H9 (cell line): Measurements from ENCODE around the gene ISL1. TPM values are rescaled to one million over a fixed set of nuclear protein-coding genes. Genes with fewer than 3 reads are reported as not detected.

Experiments
- DNase-seq: peaks from one replicate; pipeline ENCODE4 v3.0.0-alpha.2; 2017
- H2AFZ ChIP-seq: one replicate; pipeline ENCODE4 v1.6.1; 2013; ENCODE audit warnings: mild to moderate bottlenecking, low read length, control low read depth, moderate library complexity
- H2AK5ac ChIP-seq: 2 replicates; pipeline ENCODE4 v1.6.1; 2013; ENCODE audit warnings: low read length, control low read depth, mixed read lengths; ENCODE audit not compliant: insufficient read length
- H2BK120ac ChIP-seq: one replicate; pipeline ENCODE4 v1.6.1; 2013; ENCODE audit warnings: low read depth, mild to moderate bottlenecking, low read length, control low read depth, inconsistent platforms; ENCODE audit not compliant: poor library complexity, severe bottlenecking
- H2BK12ac ChIP-seq: 2 replicates; pipeline ENCODE4 v1.6.1; 2013; ENCODE audit warnings: low read length, control low read depth, mixed read lengths, low read depth; ENCODE audit not compliant: insufficient read length
- H2BK15ac ChIP-seq: 2 replicates; pipeline ENCODE4 v1.6.1; 2013; ENCODE audit warnings: low read depth, low read length, control low read depth
- H2BK20ac ChIP-seq: one replicate; pipeline ENCODE4 v1.6.1; 2013; ENCODE audit warnings: low read depth, mild to moderate bottlenecking, low read length, control low read depth, inconsistent platforms; ENCODE audit not compliant: poor library complexity, severe bottlenecking
- H2BK5ac ChIP-seq: 2 replicates; pipeline ENCODE4 v1.6.1; 2013; ENCODE audit warnings: low read length, control low read depth, mixed read lengths; ENCODE audit not compliant: insufficient read length
- H3K14ac ChIP-seq: 2 replicates; pipeline ENCODE4 v1.6.1; 2013; ENCODE audit warnings: low read length, control low read depth; ENCODE audit not compliant: insufficient read depth
- H3K18ac ChIP-seq: 2 replicates; pipeline ENCODE4 v1.6.1; 2013; ENCODE audit warnings: low read depth, mild to moderate bottlenecking, mixed read lengths, low read length, control low read depth; ENCODE audit not compliant: insufficient read length
- H3K23ac ChIP-seq: 2 replicates; pipeline ENCODE4 v1.6.1; 2013; ENCODE audit warnings: low read length, control low read depth, mixed read lengths, low read depth; ENCODE audit not compliant: insufficient read length
- H3K23me2 ChIP-seq: 2 replicates; pipeline ENCODE4 v1.6.1; 2013; ENCODE audit warnings: low read depth, mild to moderate bottlenecking, mixed read lengths, low read length, control low read depth; ENCODE audit not compliant: insufficient read length, poor library complexity, severe bottlenecking
- H3K27ac ChIP-seq: 2 replicates; pipeline ENCODE4 v1.5.1; 2013; ENCODE audit warnings: low read length, control low read depth, mixed read lengths, low read depth; ENCODE audit not compliant: insufficient read length
- H3K27me3 ChIP-seq: 2 replicates; pipeline ENCODE4 v1.6.1; 2013; ENCODE audit warnings: low read length, control low read depth, inconsistent platforms; ENCODE audit not compliant: insufficient read depth
- H3K4ac ChIP-seq: 2 replicates; pipeline ENCODE4 v1.6.1; 2013; ENCODE audit warnings: low read depth, mild to moderate bottlenecking, control low read depth, inconsistent platforms, low read length, moderate library complexity
- H3K4me1 ChIP-seq: 2 replicates; pipeline ENCODE4 v1.6.1; 2013; ENCODE audit warnings: low read length, control low read depth, inconsistent platforms; ENCODE audit not compliant: insufficient read depth
- H3K4me2 ChIP-seq: 2 replicates; pipeline ENCODE4 v1.6.1; 2013; ENCODE audit warnings: low read length, control low read depth, mixed read lengths; ENCODE audit not compliant: insufficient read length, insufficient read depth
- H3K56ac ChIP-seq: 2 replicates; pipeline ENCODE4 v1.6.1; 2013; ENCODE audit warnings: low read depth, mild to moderate bottlenecking, mixed read lengths, low read length, control low read depth; ENCODE audit not compliant: insufficient read length
- H3K79me1 ChIP-seq: 2 replicates; pipeline ENCODE4 v1.6.1; 2013; ENCODE audit warnings: low read depth, mild to moderate bottlenecking, moderate library complexity, low read length, control low read depth, inconsistent platforms; ENCODE audit not compliant: insufficient read depth, poor library complexity, severe bottlenecking
- H3K79me2 ChIP-seq: 2 replicates; pipeline ENCODE4 v1.6.1; 2013; ENCODE audit warnings: low read length, control low read depth, inconsistent platforms; ENCODE audit not compliant: insufficient read depth
- H3K9ac ChIP-seq: 2 replicates; pipeline ENCODE4 v1.6.1; 2013; ENCODE audit warnings: low read length, control low read depth, mixed read lengths; ENCODE audit not compliant: insufficient read length; ENCODE audit errors: extremely low read depth
- H3K9me3 ChIP-seq: one replicate; pipeline ENCODE4 v1.6.1; 2013; ENCODE audit warnings: low read depth, low read length, inconsistent platforms; ENCODE audit not compliant: control insufficient read depth
- H3T11ph ChIP-seq: one replicate; pipeline ENCODE4 v1.6.1; 2013; ENCODE audit warnings: mild to moderate bottlenecking, low read length, control low read depth, inconsistent platforms
- H4K20me1 ChIP-seq: one replicate; pipeline ENCODE4 v1.6.1; 2013; ENCODE audit not compliant: control insufficient read depth, insufficient read length, insufficient read depth
- H4K5ac ChIP-seq: 2 replicates; pipeline ENCODE4 v1.6.1; 2013; ENCODE audit warnings: low read depth, mild to moderate bottlenecking, mixed read lengths, low read length, control low read depth; ENCODE audit not compliant: insufficient read length
- H4K8ac ChIP-seq: replicated peaks from 2 replicates; pipeline ENCODE4 v1.6.1; 2013; ENCODE audit warnings: low read length, control low read depth, mixed read lengths, low read depth; ENCODE audit not compliant: insufficient read length
- H4K91ac ChIP-seq: 2 replicates; pipeline ENCODE4 v1.6.1; 2013; ENCODE audit warnings: low read depth, mild to moderate bottlenecking, moderate library complexity, mixed read lengths, low read length, control low read depth; ENCODE audit not compliant: insufficient read length
- H3K27ac Mint-ChIP-seq, 3 experiments: 2 replicates in 2 of 3; 3 replicates in 1 of 3; pipeline ENCODE4 v1.8.0; 2020 to 2021; ENCODE audit warnings: mixed read lengths in 3 of 3, mild to moderate bottlenecking in 1 of 3, moderate library complexity in 1 of 3
- H3K27me3 Mint-ChIP-seq: 2 replicates; pipeline ENCODE4 v1.8.0; 2021; ENCODE audit warnings: low read depth, mild to moderate bottlenecking, moderate library complexity, mixed read lengths
- H3K36me3 Mint-ChIP-seq, 3 experiments: 2 replicates in 2 of 3; 3 replicates in 1 of 3; pipeline ENCODE4 v1.8.0; 2020 to 2021; ENCODE audit warnings: low read depth in 3 of 3, mixed read lengths in 3 of 3; ENCODE audit not compliant: insufficient read depth in 1 of 3
- H3K4me1 Mint-ChIP-seq, 2 experiments: 2 replicates each; pipeline ENCODE4 v1.8.0; 2020; ENCODE audit warnings: mixed read lengths in 2 of 2
- H3K4me3 Mint-ChIP-seq, 2 experiments: 2 replicates in 1 of 2; 3 replicates in 1 of 2; pipeline ENCODE4 v1.8.0; 2020 to 2021; ENCODE audit warnings: mild to moderate bottlenecking in 2 of 2, mixed read lengths in 2 of 2, moderate library complexity in 1 of 2
- H3K9me3 Mint-ChIP-seq, 2 experiments: 2 replicates in 1 of 2; 3 replicates in 1 of 2; pipeline ENCODE4 v1.8.0; 2020; ENCODE audit warnings: mild to moderate bottlenecking in 2 of 2, mixed read lengths in 2 of 2, moderate library complexity in 1 of 2
- CTCF ChIP-seq: fragments of 200-600 bp; sonication (generic); conservative IDR thresholded peaks from 3 replicates; pipeline ENCODE4 v1.8.0; 2021; ENCODE audit warnings: antibody characterized with exemption, mild to moderate bottlenecking
- WGBS: extraction: QIAGEN DNeasy Blood & Tissue Kit; methylation state at CpG from one replicate; pipeline ENCODE4 v1.1.7; 2013; ENCODE audit warnings: missing lambda C conversion rate, low lambda C conversion rate, mixed read lengths; ENCODE audit not compliant: insufficient read length; ENCODE audit errors: extremely low coverage; 5-methylcytosine and 5-hydroxymethylcytosine counted together
- total RNA-seq: library from RNA; stranded (reverse); gene quantifications from 2 replicates; pipeline ENCODE4 v1.2.1, GENCODE V29; 2021

Gene ISL1
- total RNA-seq, 1 experiment from 2014 or later = not detected

DNA sequence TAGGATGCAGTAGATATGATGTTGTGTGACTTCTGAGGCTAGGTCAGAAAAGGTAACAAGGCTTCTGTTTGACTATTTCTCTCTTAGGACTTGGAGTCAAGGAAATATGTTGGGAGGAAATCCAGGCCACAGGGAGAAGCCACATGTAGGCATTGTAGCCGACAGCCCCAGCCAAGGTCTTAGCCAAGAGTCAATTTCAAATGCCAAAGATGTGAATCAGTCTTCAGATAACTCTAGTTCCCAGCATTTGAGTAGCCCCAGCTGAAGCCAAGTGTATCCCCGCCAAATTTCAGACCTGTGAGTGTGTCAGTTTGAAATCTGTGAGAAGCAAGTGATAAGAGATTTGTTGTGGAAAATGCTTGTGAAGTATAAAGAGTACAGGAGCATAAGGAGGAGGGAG is 38.1 kb upstream of the ISL1 start:
- Histone ChIP-seq H3K9ac (no peak overlapping the region), H3K4ac (no peak overlapping the region), H3K4me1 (no peaks in the 10 kb centered on the region), H3K18ac (no peak overlapping the region), H4K20me1 (no peaks in the 10 kb centered on the region), H3K23me2 (no peaks in the 10 kb centered on the region), H3K79me2 (no peaks in the 10 kb centered on the region), H3K14ac (no peak overlapping the region), H2BK12ac (no peak overlapping the region), H3K56ac (no peak overlapping the region), H4K5ac (no peak overlapping the region), H3K79me1 (no peaks in the 10 kb centered on the region), H3T11ph (no peak overlapping the region), H2BK120ac (no peak overlapping the region), H4K91ac (no peak overlapping the region), H2BK5ac (no peak overlapping the region), H3K9me3 (peaks cover 6% of the 10 kb centered on the region), H3K23ac (no peak overlapping the region), H2AK5ac (no peak overlapping the region), H3K4me2 (no peak overlapping the region), H4K8ac (no peak overlapping the region), H2BK15ac (no peak overlapping the region), H2BK20ac (no peak overlapping the region), H3K27ac (no peak overlapping the region), H2AFZ (no peak overlapping the region), H3K27me3 (no peaks in the 10 kb centered on the region)
- Mint-ChIP-seq H3K4me1 (no peaks in the 10 kb centered on the region), H3K27ac (no peak overlapping the region), H3K9me3 (peaks cover 24 to 27% of the 10 kb centered on the region in 2 experiments), H3K36me3 (peaks cover 11 to 29% (median 12%) of the 10 kb centered on the region in 3 experiments), H3K4me3 (no peak overlapping the region), H3K27me3 (peaks cover 9% of the 10 kb centered on the region; the same call in 1 of the 2 replicates)
- DNase-seq = no peak
- TF ChIP-seq CTCF = no peak
- no CpG with 5 or more reads among the region's 2 CpGs for WGBS
